Endothelial cell (in vitro differentiated cells): ENCODE measurements around the gene ISL2. TPM values are rescaled to one million over a fixed set of nuclear protein-coding genes. Genes with fewer than 3 reads are reported as not detected.
A peak's percentile ranks its signal among the peaks of the same experiment; 100 is the strongest.

Experiments
- DNase-seq: peaks from one replicate; pipeline ENCODE4 v3.0.0; 2021; ENCODE audit warnings: low spot score
- H3K27ac Mint-ChIP-seq: one replicate; pipeline ENCODE4 v1.8.0; 2021; ENCODE audit warnings: mixed read lengths, inconsistent platforms; ENCODE audit not compliant: unreplicated experiment
- H3K27me3 Mint-ChIP-seq: one replicate; pipeline ENCODE4 v1.8.0; 2021; ENCODE audit warnings: mild to moderate bottlenecking, moderate library complexity, mixed read lengths, inconsistent platforms; ENCODE audit not compliant: unreplicated experiment
- H3K36me3 Mint-ChIP-seq: one replicate; pipeline ENCODE4 v1.8.0; 2021; ENCODE audit warnings: mild to moderate bottlenecking, low read depth, mixed read lengths, inconsistent platforms; ENCODE audit not compliant: unreplicated experiment
- H3K4me1 Mint-ChIP-seq: one replicate; pipeline ENCODE4 v1.8.0; 2021; ENCODE audit warnings: mild to moderate bottlenecking, mixed read lengths, inconsistent platforms; ENCODE audit not compliant: unreplicated experiment
- H3K4me3 Mint-ChIP-seq: one replicate; pipeline ENCODE4 v1.8.0; 2021; ENCODE audit warnings: mild to moderate bottlenecking, mixed read lengths, inconsistent platforms; ENCODE audit not compliant: unreplicated experiment
- H3K9me3 Mint-ChIP-seq: one replicate; pipeline ENCODE4 v1.8.0; 2021; ENCODE audit warnings: mixed read lengths, inconsistent platforms; ENCODE audit not compliant: unreplicated experiment
- total RNA-seq: library from RNA; stranded (reverse); fragmentation: NEBNext Ultra II Directional; extraction: Animal tissue kit (Norgen Biotek cat#: 25700); gene quantifications from one replicate; pipeline ENCODE4 v1.2.1, GENCODE V29; 2021; ENCODE audit not compliant: unreplicated experiment
- TF ChIP-seq, protein P1 (sequence below): fragments of 200-600 bp; sonication (generic); IDR thresholded peaks from one replicate; pipeline ENCODE4 v1.5.0; 2021; ENCODE audit warnings: antibody characterized with exemption; ENCODE audit not compliant: unreplicated experiment

ISL2 gene
- total RNA-seq, 1 donor from 2014 or later: 1.4 TPM

- Mint-ChIP-seq H3K4me1 (peaks cover 33% of the 10 kb centered on the region), H3K36me3 (peaks cover 5% of the 10 kb centered on the region), H3K4me3 (peak overlapping the region; percentile 66), H3K27me3 (peaks cover 30% of the 10 kb centered on the region), H3K27ac (peak overlapping the region; percentile 14), H3K9me3 (no peaks in the 10 kb centered on the region)
- no peak for DNase-seq
- TF ChIP-seq, protein P1, sequence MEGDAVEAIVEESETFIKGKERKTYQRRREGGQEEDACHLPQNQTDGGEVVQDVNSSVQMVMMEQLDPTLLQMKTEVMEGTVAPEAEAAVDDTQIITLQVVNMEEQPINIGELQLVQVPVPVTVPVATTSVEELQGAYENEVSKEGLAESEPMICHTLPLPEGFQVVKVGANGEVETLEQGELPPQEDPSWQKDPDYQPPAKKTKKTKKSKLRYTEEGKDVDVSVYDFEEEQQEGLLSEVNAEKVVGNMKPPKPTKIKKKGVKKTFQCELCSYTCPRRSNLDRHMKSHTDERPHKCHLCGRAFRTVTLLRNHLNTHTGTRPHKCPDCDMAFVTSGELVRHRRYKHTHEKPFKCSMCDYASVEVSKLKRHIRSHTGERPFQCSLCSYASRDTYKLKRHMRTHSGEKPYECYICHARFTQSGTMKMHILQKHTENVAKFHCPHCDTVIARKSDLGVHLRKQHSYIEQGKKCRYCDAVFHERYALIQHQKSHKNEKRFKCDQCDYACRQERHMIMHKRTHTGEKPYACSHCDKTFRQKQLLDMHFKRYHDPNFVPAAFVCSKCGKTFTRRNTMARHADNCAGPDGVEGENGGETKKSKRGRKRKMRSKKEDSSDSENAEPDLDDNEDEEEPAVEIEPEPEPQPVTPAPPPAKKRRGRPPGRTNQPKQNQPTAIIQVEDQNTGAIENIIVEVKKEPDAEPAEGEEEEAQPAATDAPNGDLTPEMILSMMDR: no peak
Measured at GRCh38 chr15:76335307-76336253, 993 bp upstream of the ISL2 start.

GRCh38 chr15:76337059-76337695 lies 604 bp downstream of the ISL2 start:
- H3K27me3 Mint-ChIP-seq: peaks cover 44% of the 10 kb centered on the region
- peaks cover 40% of the 10 kb centered on the region for H3K4me1 Mint-ChIP-seq
- H3K4me3 Mint-ChIP-seq: peak overlapping the region; percentile 85
- no peaks in the 10 kb centered on the region for H3K9me3 Mint-ChIP-seq
- DNase-seq: no peak
- peaks cover 5% of the 10 kb centered on the region for H3K36me3 Mint-ChIP-seq
- TF ChIP-seq, protein P1: no peak
- H3K27ac Mint-ChIP-seq: peak overlapping the region; percentile 55

GRCh38 chr15:76337696-76338485 lies 1.3 kb downstream of the ISL2 start:
- Mint-ChIP-seq H3K27me3 (peaks cover 45% of the 10 kb centered on the region), H3K27ac (no peak overlapping the region), H3K4me3 (no peak overlapping the region), H3K4me1 (peaks cover 41% of the 10 kb centered on the region), H3K36me3 (peaks cover 5% of the 10 kb centered on the region), H3K9me3 (no peaks in the 10 kb centered on the region)
- TF ChIP-seq, protein P1: no peak
- no peak for DNase-seq

DNA sequence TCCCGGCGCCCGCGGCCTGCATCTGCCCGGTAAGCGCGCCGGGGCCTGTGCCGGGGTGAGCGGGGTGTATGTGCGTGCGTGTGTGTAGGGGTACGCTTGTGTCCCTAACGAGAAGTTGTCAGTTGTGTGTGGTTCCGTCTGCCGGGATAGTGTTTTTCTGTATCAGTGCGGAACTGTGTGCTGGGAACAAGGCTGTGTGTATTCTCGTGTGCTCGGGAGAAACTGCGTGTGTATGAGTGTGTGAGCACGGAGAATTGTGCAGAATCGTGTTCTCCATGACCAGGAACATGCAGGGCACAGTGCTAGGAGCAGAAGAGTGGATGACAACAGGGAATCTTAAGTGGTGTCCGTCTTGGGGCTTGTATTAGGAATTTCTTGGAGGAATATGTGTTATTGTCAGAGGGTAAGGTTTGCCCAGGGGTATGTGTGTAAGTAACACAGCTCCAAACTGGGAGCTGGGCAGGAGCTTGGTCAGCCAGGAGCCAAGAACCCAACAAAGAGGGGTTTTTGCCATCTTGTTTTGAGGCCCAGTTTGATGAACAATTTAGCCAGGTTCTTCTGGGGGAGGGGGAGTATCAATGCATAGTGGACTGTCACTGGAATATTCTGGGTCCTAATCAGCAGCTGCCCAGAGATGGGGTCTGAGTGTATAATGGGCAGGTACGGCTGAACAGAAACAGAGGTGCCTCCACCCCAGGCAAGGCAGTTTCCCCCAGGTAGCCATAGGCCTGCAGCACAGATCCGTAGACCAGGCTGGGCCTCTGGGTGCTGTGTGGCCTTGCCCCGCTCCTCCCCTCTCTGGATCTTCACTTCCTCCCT lies 2.1 kb downstream of the ISL2 start:
- H3K27ac Mint-ChIP-seq: no peak overlapping the region
- H3K27me3 Mint-ChIP-seq: peaks cover 45% of the 10 kb centered on the region
- peak overlapping the region; percentile 87 for H3K4me3 Mint-ChIP-seq
- peaks cover 44% of the 10 kb centered on the region for H3K4me1 Mint-ChIP-seq
- peaks cover 5% of the 10 kb centered on the region for H3K36me3 Mint-ChIP-seq
- no peaks in the 10 kb centered on the region for H3K9me3 Mint-ChIP-seq
- DNase-seq: no peak
- TF ChIP-seq, protein P1: no peak
